DND-41 (cell line): Measurements from ENCODE around the gene RASAL2.

Experiments
- ATAC-seq: fragments of 200-7000 bp; cut with Tn5 transposase; 3 replicates; pipeline ENCODE4 v1.9.1; 2021; ENCODE audit warnings: low read depth; ENCODE audit not compliant: insufficient read depth
- DNase-seq: peaks from one replicate; pipeline ENCODE4 v3.0.0-alpha.2; 2020
- H2AFZ ChIP-seq: 2 replicates; pipeline ENCODE4 v1.6.0; 2012; ENCODE audit warnings: low read depth, low read length
- H3K27ac ChIP-seq: 2 replicates; pipeline ENCODE4 v1.5.1; 2012; ENCODE audit warnings: low read length, inconsistent platforms
- H3K27me3 ChIP-seq: fragments of 200-600 bp; sonication (generic); 2 replicates; pipeline ENCODE4 v1.6.0; 2012; ENCODE audit warnings: low read length, mild to moderate bottlenecking, inconsistent platforms; ENCODE audit not compliant: insufficient read depth, poor library complexity
- H3K36me3 ChIP-seq: 2 replicates; pipeline ENCODE4 v1.5.1; 2012; ENCODE audit warnings: low read length, inconsistent platforms; ENCODE audit not compliant: insufficient read depth
- H3K4me1 ChIP-seq: 2 replicates; pipeline ENCODE4 v1.5.1; 2012; ENCODE audit warnings: mild to moderate bottlenecking, low read length; ENCODE audit not compliant: insufficient read depth
- H3K4me2 ChIP-seq: 2 replicates; pipeline ENCODE4 v1.6.0; 2012; ENCODE audit warnings: mild to moderate bottlenecking, moderate library complexity, low read length, inconsistent platforms; ENCODE audit not compliant: insufficient read depth
- H3K4me3 ChIP-seq, 2 experiments: fragments of 200-600 bp in 1 of 2; shearing (Covaris generic) in 1 of 2; 2 replicates each; pipeline ENCODE4 v1.5.1; 2012 to 2016; ENCODE audit warnings: inconsistent platforms in 2 of 2, low read length in 2 of 2, mild to moderate bottlenecking in 2 of 2, low read depth in 1 of 2, moderate library complexity in 1 of 2
- H3K79me2 ChIP-seq: 2 replicates; pipeline ENCODE4 v1.6.0; 2012; ENCODE audit warnings: low read length, inconsistent platforms; ENCODE audit not compliant: insufficient read depth
- H3K9ac ChIP-seq: 2 replicates; pipeline ENCODE4 v1.6.0; 2012; ENCODE audit warnings: low read depth, mild to moderate bottlenecking, inconsistent platforms, low read length, moderate library complexity
- H3K9me3 ChIP-seq: 2 replicates; pipeline ENCODE4 v1.5.1; 2012; ENCODE audit warnings: low read length, moderate library complexity, mild to moderate bottlenecking, inconsistent platforms; ENCODE audit not compliant: insufficient read depth, severe bottlenecking
- H4K20me1 ChIP-seq: 2 replicates; pipeline ENCODE4 v1.6.0; 2012; ENCODE audit warnings: low read length; ENCODE audit not compliant: insufficient read depth
- CTCF ChIP-seq: IDR thresholded peaks from 2 replicates; pipeline ENCODE4 v1.5.1; 2012; ENCODE audit warnings: borderline replicate concordance, low read length, moderate library complexity, mild to moderate bottlenecking; ENCODE audit not compliant: poor library complexity, severe bottlenecking; ENCODE audit errors: extremely low read depth
- EZH2 ChIP-seq: IDR thresholded peaks from 3 replicates; pipeline ENCODE4 v1.6.1; 2012; ENCODE audit warnings: borderline replicate concordance, low read depth, mild to moderate bottlenecking, moderate library complexity, low read length, inconsistent platforms; ENCODE audit not compliant: severe bottlenecking

The RASAL2 gene

GRCh38 chr1:178275049-178275448, 181.1 kb downstream of the RASAL2 start:
- TF ChIP-seq EZH2 (no peak), CTCF (no peak)
- Histone ChIP-seq H3K27ac (no peak overlapping the region), H3K79me2 (no peaks in the 10 kb centered on the region), H3K4me3 (no peak overlapping the region), H3K36me3 (no peaks in the 10 kb centered on the region), H3K9me3 (no peaks in the 10 kb centered on the region), H3K27me3 (no peaks in the 10 kb centered on the region), H2AFZ (no peak overlapping the region), H3K4me1 (no peaks in the 10 kb centered on the region), H3K9ac (no peak overlapping the region), H4K20me1 (no peaks in the 10 kb centered on the region), H3K4me2 (no peak overlapping the region)
- DNase-seq (no peak), ATAC-seq (no peak)

- TF ChIP-seq EZH2, result no peak
- TF ChIP-seq CTCF, result no peak
- Histone ChIP-seq H2AFZ (no peak overlapping the region), H3K4me1 (no peaks in the 10 kb centered on the region), H3K27ac (no peak overlapping the region), H3K79me2 (no peaks in the 10 kb centered on the region), H3K4me3 (no peak overlapping the region), H3K9me3 (no peaks in the 10 kb centered on the region), H3K9ac (no peak overlapping the region), H4K20me1 (no peaks in the 10 kb centered on the region), H3K36me3 (no peaks in the 10 kb centered on the region), H3K4me2 (no peak overlapping the region), H3K27me3 (no peaks in the 10 kb centered on the region)
- ATAC-seq (no peak), DNase-seq (no peak)
Measured at GRCh38 chr1:178275553-178275952, 181.6 kb downstream of the RASAL2 start.

GRCh38 chr1:178277793-178278530, 184.1 kb downstream of the RASAL2 start:
- Histone ChIP-seq H4K20me1 (no peaks in the 10 kb centered on the region), H3K27ac (no peak overlapping the region), H3K36me3 (no peaks in the 10 kb centered on the region), H3K4me3 (no peak overlapping the region), H3K4me1 (no peaks in the 10 kb centered on the region), H3K79me2 (no peaks in the 10 kb centered on the region), H3K27me3 (no peaks in the 10 kb centered on the region), H3K4me2 (no peak overlapping the region), H3K9me3 (no peaks in the 10 kb centered on the region), H2AFZ (no peak overlapping the region), H3K9ac (no peak overlapping the region)
- TF ChIP-seq CTCF (no peak), EZH2 (no peak)
- no peak for ATAC-seq
- no peak for DNase-seq
